Activated T-helper 17 cell treated with anti-CD3 and anti-CD28 coated beads, Interleukin-2, amount 50 U/mL, for 72 hours (primary cell): ENCODE results near the gene C4orf46. TPM values are rescaled to one million over a fixed set of nuclear protein-coding genes. Genes with fewer than 3 reads are reported as not detected.
"Not testable (repeated sequence)": the region's sequence is repeated elsewhere in the genome, so short reads cannot be mapped to it uniquely, and the experiment has no call there.

Experiments
- ATAC-seq: fragments of 150-1000 bp; cut with Tn5 transposase; replicated peaks from 2 replicates; pipeline ENCODE4 v1.10.0; 2021; ENCODE audit warnings: mild to moderate bottlenecking, moderate library complexity
- H3K27ac Mint-ChIP-seq: one replicate; pipeline ENCODE4 v1.8.0; 2022; ENCODE audit warnings: mixed read lengths
- H3K27me3 Mint-ChIP-seq: one replicate; pipeline ENCODE4 v1.8.0; 2022; ENCODE audit warnings: mixed read lengths
- H3K36me3 Mint-ChIP-seq: one replicate; pipeline ENCODE4 v1.8.0; 2022; ENCODE audit warnings: low read depth, mild to moderate bottlenecking, mixed read lengths
- H3K4me1 Mint-ChIP-seq: one replicate; pipeline ENCODE4 v1.8.0; 2022; ENCODE audit warnings: mixed read lengths
- H3K4me3 Mint-ChIP-seq: one replicate; pipeline ENCODE4 v1.8.0; 2022; ENCODE audit warnings: mild to moderate bottlenecking, mixed read lengths
- H3K9me3 Mint-ChIP-seq: one replicate; pipeline ENCODE4 v1.8.0; 2022; ENCODE audit warnings: mixed read lengths
- total RNA-seq, 2 donors: library from RNA; stranded (reverse); gene quantifications; one replicate each; pipeline ENCODE4 v1.2.3, GENCODE V29; 2022

C4orf46 gene
- total RNA-seq, 2 donors from 2014 or later = 19.6 to 22.2 TPM

GRCh38 chr4:158667651-158668198 lies 4.0 kb downstream of the C4orf46 start:
- H3K27me3 Mint-ChIP-seq = no peaks in the 10 kb centered on the region
- no peak overlapping the region for H3K4me3 Mint-ChIP-seq
- H3K9me3 Mint-ChIP-seq = no peaks in the 10 kb centered on the region
- peaks cover 14% of the 10 kb centered on the region for H3K4me1 Mint-ChIP-seq
- no peak overlapping the region for H3K27ac Mint-ChIP-seq
- ATAC-seq = no peak
- peaks cover 34% of the 10 kb centered on the region for H3K36me3 Mint-ChIP-seq

GRCh38 chr4:158666892-158667291 lies 4.8 kb downstream of the C4orf46 start:
- Mint-ChIP-seq H3K9me3 (no peaks in the 10 kb centered on the region), H3K36me3 (peaks cover 28% of the 10 kb centered on the region), H3K27ac (no peak overlapping the region), H3K4me1 (peaks cover 14% of the 10 kb centered on the region), H3K27me3 (no peaks in the 10 kb centered on the region), H3K4me3 (no peak overlapping the region)
- no peak for ATAC-seq

- no peak overlapping the region for H3K27ac Mint-ChIP-seq
- H3K4me3 Mint-ChIP-seq = no peak overlapping the region
- peaks cover 6% of the 10 kb centered on the region for H3K4me1 Mint-ChIP-seq
- no peaks in the 10 kb centered on the region for H3K27me3 Mint-ChIP-seq
- H3K9me3 Mint-ChIP-seq = no peaks in the 10 kb centered on the region
- H3K36me3 Mint-ChIP-seq = peaks cover 13% of the 10 kb centered on the region
- ATAC-seq = no peak
These were observed 6.9 kb downstream of the C4orf46 start for GRCh38 chr4:158664806-158665205.

DNA sequence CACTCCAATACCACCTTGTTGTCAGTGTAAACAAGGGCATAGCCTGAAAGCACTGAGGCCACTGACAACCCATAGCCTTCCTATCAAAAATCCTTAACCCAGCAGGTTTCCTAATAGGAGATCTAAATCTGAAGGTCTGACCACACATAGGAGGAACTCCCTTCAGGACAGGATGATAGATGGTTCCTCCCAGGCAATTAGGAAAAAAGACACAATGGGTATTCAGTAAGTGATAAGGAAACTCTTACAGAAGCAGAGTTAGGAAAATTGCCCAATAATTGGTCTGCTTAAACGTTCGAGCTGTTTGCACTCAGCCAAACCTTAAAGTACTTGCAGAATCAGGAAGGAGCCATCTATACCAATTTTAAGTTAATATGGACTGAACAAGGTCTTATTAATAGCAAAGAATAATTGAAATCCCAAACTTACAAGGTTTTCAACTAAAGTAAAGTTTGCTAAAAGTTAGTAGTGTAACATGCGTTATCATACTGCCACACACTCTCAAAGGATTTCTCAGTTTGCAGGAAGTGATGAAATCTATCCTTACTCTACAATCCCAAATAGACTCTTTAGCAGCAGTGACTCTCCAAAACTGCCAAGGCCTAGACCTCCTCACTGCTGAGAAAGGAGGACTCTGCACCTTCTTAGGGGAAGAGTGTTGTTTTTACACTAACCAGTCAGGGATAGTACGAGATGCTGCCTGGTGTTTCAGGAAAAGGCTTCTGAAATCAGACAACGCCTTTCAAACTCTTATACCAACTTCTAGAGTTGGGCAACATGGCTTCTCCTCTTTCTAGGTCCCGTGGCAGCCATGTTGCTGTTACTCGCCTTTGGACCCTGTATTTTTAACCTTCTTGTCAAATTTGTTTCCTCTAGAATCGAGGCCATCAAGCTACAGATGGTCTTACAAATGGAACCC lies 7.7 kb downstream of the C4orf46 start:
- not testable (repeated sequence) for H3K4me3 Mint-ChIP-seq, H3K4me1 Mint-ChIP-seq, H3K27me3 Mint-ChIP-seq, H3K9me3 Mint-ChIP-seq, H3K36me3 Mint-ChIP-seq, ATAC-seq
- peak overlapping the region; percentile 46 for H3K27ac Mint-ChIP-seq

DNA sequence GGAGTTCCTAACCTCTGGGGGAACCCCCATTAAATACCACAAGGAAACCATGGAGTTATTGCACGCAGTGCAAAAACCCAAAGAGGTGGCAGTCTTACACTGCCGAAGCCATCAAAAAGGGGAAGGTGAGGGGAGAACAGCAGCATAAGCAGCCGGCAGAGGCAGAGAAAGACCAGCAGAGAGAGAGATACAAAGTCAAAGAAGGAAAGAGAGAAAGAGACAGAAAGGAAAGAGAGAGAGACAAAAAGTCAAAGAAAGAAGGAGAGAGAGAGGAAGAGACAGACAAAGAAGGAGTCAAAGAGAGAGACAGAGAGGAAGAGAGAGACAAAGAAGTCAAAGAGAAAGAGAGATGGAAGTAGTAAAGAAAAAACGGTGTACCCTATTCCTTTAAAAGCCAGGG lies 8.4 kb downstream of the C4orf46 start:
- peak overlapping the region; percentile 46 for H3K27ac Mint-ChIP-seq
- not testable (repeated sequence) for H3K9me3 Mint-ChIP-seq, H3K4me3 Mint-ChIP-seq, H3K36me3 Mint-ChIP-seq, H3K27me3 Mint-ChIP-seq, H3K4me1 Mint-ChIP-seq, ATAC-seq

- no peak overlapping the region for H3K27ac Mint-ChIP-seq
- no peak for ATAC-seq
These were observed 14.4 kb downstream of the C4orf46 start for GRCh38 chr4:158657291-158657690.

DNA sequence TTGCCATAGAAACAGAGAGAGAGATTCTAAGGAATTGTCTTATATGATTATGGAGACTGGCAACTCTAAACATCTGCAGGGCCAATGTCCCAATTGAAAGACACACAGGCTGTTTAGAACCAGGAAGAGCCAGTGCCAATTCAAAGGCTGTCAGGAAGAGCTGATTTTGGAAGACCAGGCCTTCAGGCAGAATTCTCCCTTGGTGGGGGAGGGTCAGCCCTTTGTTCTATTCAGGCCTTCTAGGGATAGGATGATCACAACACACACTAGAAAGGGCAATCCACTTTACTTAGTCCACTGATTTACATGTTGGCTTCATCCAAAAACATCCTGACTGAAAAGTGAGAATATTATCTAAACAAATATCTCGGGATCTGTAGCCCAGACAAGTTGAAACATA lies 15.2 kb downstream of the C4orf46 start:
- H3K4me1 Mint-ChIP-seq = peaks cover 5% of the 10 kb centered on the region
- peaks cover 4% of the 10 kb centered on the region for H3K27me3 Mint-ChIP-seq
- no peaks in the 10 kb centered on the region for H3K9me3 Mint-ChIP-seq
- no peak for ATAC-seq
- H3K4me3 Mint-ChIP-seq = no peak overlapping the region
- H3K36me3 Mint-ChIP-seq = no peaks in the 10 kb centered on the region
- H3K27ac Mint-ChIP-seq = no peak overlapping the region

More at GRCh38 chr4:158657291-158657690, 14.4 kb downstream of the C4orf46 start:
- Mint-ChIP-seq H3K4me1 (peaks cover 5% of the 10 kb centered on the region), H3K9me3 (no peaks in the 10 kb centered on the region), H3K27me3 (peaks cover 4% of the 10 kb centered on the region), H3K36me3 (no peaks in the 10 kb centered on the region), H3K4me3 (no peak overlapping the region)

DNA sequence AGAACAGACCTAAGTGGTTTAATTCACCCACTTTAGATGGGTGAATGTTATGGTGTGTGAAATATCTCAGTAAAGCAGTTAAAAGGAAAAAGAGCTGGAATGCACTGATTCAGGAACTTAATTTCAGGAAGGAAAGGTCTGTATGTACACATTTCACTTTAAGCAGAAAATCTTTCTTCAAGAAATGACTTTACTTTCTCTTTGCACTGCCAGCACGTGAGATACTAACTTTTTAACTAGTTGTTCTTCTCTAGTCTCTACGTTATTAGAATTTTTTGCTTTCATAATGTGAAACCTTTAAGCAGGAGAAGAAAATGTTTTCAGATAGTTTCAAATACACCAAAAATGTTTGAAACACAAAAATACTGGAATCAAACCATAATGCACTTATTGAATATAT lies 18.8 kb downstream of the C4orf46 start:
- ATAC-seq = no peak
- Mint-ChIP-seq H3K36me3 (no peaks in the 10 kb centered on the region), H3K4me3 (peak overlapping the region; percentile 36), H3K27ac (peak overlapping the region; percentile 20), H3K27me3 (no peaks in the 10 kb centered on the region), H3K9me3 (no peaks in the 10 kb centered on the region), H3K4me1 (peaks cover 5% of the 10 kb centered on the region)

DNA sequence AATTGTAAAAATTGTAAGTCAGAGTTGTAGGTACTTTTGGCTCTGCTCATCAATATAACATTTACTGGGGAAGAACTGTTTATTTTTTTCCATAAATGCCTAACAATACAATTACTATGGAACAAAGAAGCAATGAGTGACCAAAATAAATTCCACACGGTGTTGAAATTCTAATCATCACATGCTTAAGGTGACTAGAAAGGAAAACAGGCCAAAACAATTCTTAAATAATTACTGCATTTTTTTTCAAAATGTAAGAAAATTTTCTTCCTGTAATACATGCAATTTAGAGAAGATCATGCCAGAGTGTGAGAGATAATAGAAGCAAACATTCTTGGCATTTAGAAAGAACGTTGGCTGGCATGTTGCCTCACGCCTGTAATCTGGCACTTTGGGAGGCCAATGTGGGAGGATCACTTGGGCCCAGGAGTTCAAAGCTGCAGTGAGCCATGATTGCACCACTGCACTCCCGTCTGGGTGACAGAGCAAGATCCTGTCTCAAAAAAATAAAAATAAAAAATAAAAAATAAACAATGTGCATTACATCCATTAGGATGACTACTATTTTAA lies 22.5 kb downstream of the C4orf46 start:
- peaks cover 11% of the 10 kb centered on the region for H3K27me3 Mint-ChIP-seq
- H3K9me3 Mint-ChIP-seq = no peaks in the 10 kb centered on the region
- no peak for ATAC-seq
- H3K4me3 Mint-ChIP-seq = no peak overlapping the region
- no peaks in the 10 kb centered on the region for H3K36me3 Mint-ChIP-seq
- no peak overlapping the region for H3K27ac Mint-ChIP-seq
- peaks cover 5% of the 10 kb centered on the region for H3K4me1 Mint-ChIP-seq

GRCh38 chr4:158644760-158645159 lies 26.9 kb downstream of the C4orf46 start:
- H3K36me3 Mint-ChIP-seq = no peaks in the 10 kb centered on the region
- H3K27me3 Mint-ChIP-seq = peaks cover 20% of the 10 kb centered on the region
- no peak for ATAC-seq
- H3K27ac Mint-ChIP-seq = no peak overlapping the region
- H3K4me3 Mint-ChIP-seq = no peak overlapping the region
- H3K9me3 Mint-ChIP-seq = no peaks in the 10 kb centered on the region
- H3K4me1 Mint-ChIP-seq = no peaks in the 10 kb centered on the region

- Mint-ChIP-seq H3K4me1 (no peaks in the 10 kb centered on the region), H3K27ac (no peak overlapping the region), H3K9me3 (no peaks in the 10 kb centered on the region), H3K27me3 (peaks cover 20% of the 10 kb centered on the region), H3K4me3 (no peak overlapping the region), H3K36me3 (no peaks in the 10 kb centered on the region)
- no peak for ATAC-seq
These were observed 27.3 kb downstream of the C4orf46 start for GRCh38 chr4:158644356-158644755.

DNA sequence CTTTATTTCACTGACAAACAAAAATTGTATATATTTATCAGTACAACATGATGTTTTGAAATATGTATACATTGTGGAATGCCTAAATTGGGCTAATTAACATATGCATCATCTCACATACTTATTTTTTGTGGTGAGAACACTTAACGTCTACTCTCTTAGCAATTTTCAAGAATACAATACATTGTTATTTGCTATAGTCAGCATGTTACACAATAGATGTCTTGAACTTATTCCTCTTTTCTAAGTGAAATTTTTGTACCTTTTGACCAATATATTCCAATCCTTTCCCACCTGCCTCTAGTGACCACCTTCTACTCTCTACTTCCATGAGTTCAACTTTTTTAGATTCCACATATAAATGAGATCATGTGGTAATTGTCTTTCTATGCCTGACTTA lies 35.1 kb downstream of the C4orf46 start:
- H3K4me3 Mint-ChIP-seq = no peak overlapping the region

DNA sequence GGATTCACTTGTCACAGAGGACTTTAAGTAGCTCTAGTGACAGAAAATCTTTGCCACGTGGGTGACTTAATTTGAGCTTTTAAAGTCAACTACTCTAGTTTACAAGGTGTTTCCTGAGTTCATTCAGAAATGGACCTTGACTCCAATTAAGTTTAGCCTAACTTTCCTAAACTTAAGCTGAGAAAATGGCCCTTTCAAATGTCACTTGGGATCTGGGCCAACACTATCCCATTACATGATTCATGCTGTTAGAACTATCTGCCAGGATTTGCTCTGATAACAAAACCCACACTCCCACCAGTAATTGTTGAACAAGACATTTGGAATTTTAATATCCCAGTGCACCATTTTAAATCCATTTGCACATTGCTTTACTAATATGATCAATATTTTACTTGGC lies 40.8 kb downstream of the C4orf46 start:
- ATAC-seq = no peak
- Mint-ChIP-seq H3K36me3 (no peaks in the 10 kb centered on the region), H3K27me3 (peaks cover 4% of the 10 kb centered on the region), H3K27ac (no peak overlapping the region), H3K4me1 (no peaks in the 10 kb centered on the region), H3K4me3 (no peak overlapping the region), H3K9me3 (no peaks in the 10 kb centered on the region)

More for the DNA sequence above, 35.1 kb downstream of the C4orf46 start:
- Mint-ChIP-seq H3K4me1 (no peaks in the 10 kb centered on the region), H3K27me3 (peaks cover 10% of the 10 kb centered on the region), H3K27ac (no peak overlapping the region), H3K9me3 (no peaks in the 10 kb centered on the region), H3K36me3 (no peaks in the 10 kb centered on the region)
- ATAC-seq = no peak

DNA sequence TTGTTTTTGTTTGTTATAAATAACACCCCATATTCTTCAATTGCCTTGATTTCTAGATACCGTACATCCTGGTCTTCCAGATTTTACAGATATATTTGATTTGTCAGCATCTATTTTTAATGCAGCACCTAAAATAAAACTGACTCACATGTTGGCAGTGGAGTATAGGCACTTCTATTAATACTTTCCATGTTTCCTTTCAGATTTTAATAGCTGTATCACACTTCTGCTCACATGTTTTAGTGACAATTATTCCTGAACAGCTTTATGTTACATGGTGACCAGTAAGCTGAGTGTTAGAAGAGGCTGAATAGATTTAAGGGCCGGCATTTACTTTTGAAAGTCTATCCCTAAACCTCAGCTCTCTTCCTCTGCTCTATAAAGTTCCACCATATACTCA lies 46.1 kb downstream of the C4orf46 start:
- no peak for ATAC-seq
- H3K36me3 Mint-ChIP-seq = no peaks in the 10 kb centered on the region
- H3K4me3 Mint-ChIP-seq = no peak overlapping the region
- H3K27ac Mint-ChIP-seq = no peak overlapping the region
- H3K9me3 Mint-ChIP-seq = no peaks in the 10 kb centered on the region
- peaks cover 3% of the 10 kb centered on the region for H3K27me3 Mint-ChIP-seq
- H3K4me1 Mint-ChIP-seq = no peaks in the 10 kb centered on the region

DNA sequence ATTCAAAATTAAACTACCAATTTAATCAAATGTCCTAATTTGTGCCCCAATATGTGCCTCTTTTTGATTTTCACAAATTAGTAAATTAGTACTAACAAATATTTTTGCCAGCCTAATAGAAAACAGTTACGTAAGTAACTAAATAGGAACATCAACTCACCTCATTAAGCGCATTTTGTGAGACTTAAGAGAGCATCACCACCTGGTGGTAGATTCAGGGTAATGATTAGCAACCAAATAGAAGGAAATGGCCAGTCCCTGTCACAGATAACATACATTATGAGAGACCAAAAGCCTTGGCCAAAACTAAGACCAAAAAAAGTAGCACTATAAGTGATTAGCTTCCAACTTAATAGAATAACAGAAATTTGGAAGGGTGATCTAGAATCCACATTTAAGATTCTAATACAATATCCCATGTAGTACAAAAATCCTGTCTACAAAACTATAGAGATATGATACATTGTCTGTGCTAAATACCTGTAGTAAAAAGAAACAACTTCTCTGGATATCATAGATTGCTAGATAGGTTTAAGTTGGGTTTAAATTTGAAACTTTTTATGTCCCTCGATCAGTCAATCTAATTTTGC lies 46.7 kb downstream of the C4orf46 start:
- Mint-ChIP-seq H3K4me3 (no peak overlapping the region), H3K27me3 (peaks cover 9% of the 10 kb centered on the region), H3K27ac (no peak overlapping the region), H3K9me3 (no peaks in the 10 kb centered on the region), H3K36me3 (no peaks in the 10 kb centered on the region), H3K4me1 (no peaks in the 10 kb centered on the region)
- no peak for ATAC-seq
